SK-N-SH (cell line): ENCODE data around the gene ATP6V1C2. TPM values are rescaled to one million over a fixed set of nuclear protein-coding genes. Genes with fewer than 3 reads are reported as not detected.

Source experiments
- CTCF ChIA-PET: fragments of 300-600, 350-600 bp; formaldehyde crosslinking; extraction: SDS; loops from one replicate; lab custom pipeline; 2021; lab: Yijun Ruan, JAX
- POLR2A ChIA-PET: fragments of 350-600 bp; sonication (Branson Sonifier 250); formaldehyde crosslinking; extraction: SDS; loops from one replicate; lab custom pipeline; 2020; ENCODE audit warnings: antibody characterized with exemption, inconsistent platforms; lab: Yijun Ruan, JAX
- DNase-seq: peaks from one replicate; pipeline ENCODE4 v3.0.0; 2012
- H2AFZ ChIP-seq: fragments of 200-600 bp; sonication (generic); 2 replicates; pipeline ENCODE4 v1.8.1; 2016; ENCODE audit warnings: antibody characterized with exemption, mild to moderate bottlenecking, low read depth
- H3F3A ChIP-seq: fragments of 200-600 bp; sonication (generic); replicated peaks from 2 replicates; pipeline ENCODE3; 2016; ENCODE audit warnings: antibody characterized with exemption, mild to moderate bottlenecking; ENCODE audit not compliant: insufficient read depth
- H3K27ac ChIP-seq, 2 experiments: fragments of 200-500 bp in 1 of 2; fragments of 200-600 bp in 1 of 2; sonication (Bioruptor generic) in 1 of 2; sonication (generic), shearing (Covaris generic) in 1 of 2; 2 replicates each; pipeline versions ENCODE4 v1.5.1 to v1.6.1; 2014 to 2016; ENCODE audit warnings: low read depth in 2 of 2, inconsistent platforms in 1 of 2, low read length in 1 of 2, mild to moderate bottlenecking in 1 of 2, mixed read lengths in 1 of 2
- H3K27me3 ChIP-seq: fragments of 200-600 bp; sonication (generic), shearing (Covaris generic); 2 replicates; pipeline ENCODE4 v1.6.1; 2016; ENCODE audit warnings: mixed run types; ENCODE audit not compliant: insufficient read depth
- H3K36me3 ChIP-seq, 2 experiments: fragments of 200-500 bp in 1 of 2; fragments of 200-600 bp in 1 of 2; sonication (Bioruptor generic) in 1 of 2; sonication (generic) in 1 of 2; replicated peaks in 1 of 2; 2 replicates each; pipeline versions ENCODE3 to v1.5.1; 2014 to 2016; ENCODE audit warnings: low read length in 1 of 2, mild to moderate bottlenecking in 1 of 2; ENCODE audit not compliant: insufficient read depth in 2 of 2, control insufficient read depth in 1 of 2
- H3K4me1 ChIP-seq, 2 experiments: fragments of 200-500 bp in 1 of 2; fragments of 200-600 bp in 1 of 2; sonication (Bioruptor generic) in 1 of 2; sonication (generic), shearing (Covaris generic) in 1 of 2; 2 replicates each; pipeline versions ENCODE4 v1.5.1 to v1.6.1; 2014 to 2016; ENCODE audit warnings: low read depth in 1 of 2, low read length in 1 of 2, mixed run types in 1 of 2; ENCODE audit not compliant: insufficient read depth in 2 of 2, control insufficient read depth in 1 of 2
- H3K4me2 ChIP-seq: fragments of 200-600 bp; sonication (generic), shearing (Covaris generic); 2 replicates; pipeline ENCODE4 v1.6.1; 2017; ENCODE audit warnings: mixed run types
- H3K4me3 ChIP-seq, 2 experiments: fragments of 200-500 bp in 1 of 2; fragments of 200-600 bp in 1 of 2; sonication (Bioruptor generic) in 1 of 2; sonication (generic), shearing (Covaris generic) in 1 of 2; 2 replicates each; pipeline versions ENCODE4 v1.5.1 to v1.8.1; 2014 to 2016; ENCODE audit warnings: low read depth in 2 of 2, inconsistent platforms in 1 of 2, low read length in 1 of 2, mild to moderate bottlenecking in 1 of 2, mixed read lengths in 1 of 2, moderate library complexity in 1 of 2
- H3K79me2 ChIP-seq: fragments of 200-600 bp; sonication (generic); 2 replicates; pipeline ENCODE4 v1.8.1; 2017; ENCODE audit warnings: mild to moderate bottlenecking; ENCODE audit not compliant: insufficient read depth
- H3K9ac ChIP-seq: fragments of 200-600 bp; sonication (generic); 2 replicates; pipeline ENCODE4 v1.6.1; 2017; ENCODE audit warnings: mixed run types
- H3K9me2 ChIP-seq: fragments of 200-600 bp; sonication (generic); 2 replicates; pipeline ENCODE4 v1.6.1; 2017; ENCODE audit warnings: mixed run types
- H3K9me3 ChIP-seq: fragments of 200-600 bp; sonication (generic); 2 replicates; pipeline ENCODE4 v1.6.1; 2017; ENCODE audit warnings: mixed run types, mild to moderate bottlenecking, moderate library complexity
- H4K20me1 ChIP-seq: fragments of 200-600 bp; sonication (generic); 2 replicates; pipeline ENCODE4 v1.6.1; 2017; ENCODE audit warnings: mild to moderate bottlenecking, mixed run types; ENCODE audit not compliant: insufficient read depth
- EZH2phosphoT487 ChIP-seq: fragments of 200-600 bp; sonication (generic); IDR thresholded peaks from 2 replicates; pipeline ENCODE4 v1.6.1; 2017; ENCODE audit warnings: low read depth, mixed run types, mild to moderate bottlenecking, antibody characterized with exemption, moderate library complexity, borderline replicate concordance
- IRF3 ChIP-seq: fragments of 150-350 bp; IDR thresholded peaks from 2 replicates; pipeline ENCODE4 v1.6.1; 2016; ENCODE audit warnings: mild to moderate bottlenecking, low read depth, low read length
- POLR2AphosphoS5 ChIP-seq: IDR thresholded peaks from 2 replicates; pipeline ENCODE4 v1.6.1; 2012; ENCODE audit warnings: low read depth, low read length
- REST ChIP-seq: IDR thresholded peaks from 2 replicates; pipeline ENCODE4 v1.6.1; 2012; ENCODE audit warnings: mild to moderate bottlenecking, low read depth, low read length, moderate library complexity
- SIN3A ChIP-seq: IDR thresholded peaks from 2 replicates; pipeline ENCODE4 v1.6.1; 2012; ENCODE audit warnings: low read depth, mild to moderate bottlenecking, low read length, moderate library complexity, borderline replicate concordance
- SMC3 ChIP-seq: IDR thresholded peaks from 2 replicates; pipeline ENCODE4 v1.6.1; 2012; ENCODE audit warnings: low read depth, low read length, improper control_type of control experiment
- TCF12 ChIP-seq: IDR thresholded peaks from 2 replicates; pipeline ENCODE4 v1.4.0; 2012
- USF2 ChIP-seq: fragments of 150-350 bp; IDR thresholded peaks from 2 replicates; pipeline ENCODE4 v1.6.1; 2017; ENCODE audit warnings: antibody characterized with exemption, low read length, low read depth, borderline replicate concordance
- YY1 ChIP-seq: IDR thresholded peaks from 2 replicates; pipeline ENCODE4 v1.4.0; 2012; ENCODE audit warnings: low read depth, mild to moderate bottlenecking
- WGBS: methylation state at CpG from one replicate; pipeline ENCODE4 v1.1.6; 2017; ENCODE audit warnings: low lambda C conversion rate; 5-methylcytosine and 5-hydroxymethylcytosine counted together
- polyA plus RNA-seq, 3 experiments: library from polyadenylated mRNA; depleted of rRNA; stranded (reverse); fragments of >200 nt; gene quantifications; 2 replicates each; pipeline ENCODE4 v1.2.3, GENCODE V29; 2012
- TF ChIP-seq, protein P1 (sequence below): IDR thresholded peaks from 2 replicates; pipeline ENCODE4 v1.4.0; 2012; ENCODE audit warnings: low read depth, borderline replicate concordance

ATP6V1C2 gene
- polyA plus RNA-seq, 1 of the 3 experiments (the other 2 are of a cell fraction) = 0.12 TPM

GRCh38 chr2:10675131-10675530, 46.3 kb upstream of the ATP6V1C2 start:
- H3K27ac ChIP-seq = no peak overlapping the region
- H2AFZ ChIP-seq = no peak overlapping the region
- no peaks in the 10 kb centered on the region for H3K27me3 ChIP-seq
- no peaks in the 10 kb centered on the region for H3K4me1 ChIP-seq
- peaks cover 14% of the 10 kb centered on the region; the same call in 1 of the 2 replicates for H4K20me1 ChIP-seq
- H3K9me3 ChIP-seq = no peaks in the 10 kb centered on the region
- CTCF ChIA-PET = interaction anchor here (0.7 to 1.8 kb wide), 7 partner anchors 11 to 1188 kb away, joined by 3 to 7 read pairs (median 4); no protein-coding TSS in a partner anchor
- peaks cover 38% of the 10 kb centered on the region for H3K79me2 ChIP-seq
- no peak overlapping the region for H3K4me2 ChIP-seq
- no peak overlapping the region for H3K9ac ChIP-seq
- H3F3A ChIP-seq = peaks cover 12% of the 10 kb centered on the region
- WGBS = 90% methylated on average over 1 of the region's 1 CpG
- TF ChIP-seq, protein P1, sequence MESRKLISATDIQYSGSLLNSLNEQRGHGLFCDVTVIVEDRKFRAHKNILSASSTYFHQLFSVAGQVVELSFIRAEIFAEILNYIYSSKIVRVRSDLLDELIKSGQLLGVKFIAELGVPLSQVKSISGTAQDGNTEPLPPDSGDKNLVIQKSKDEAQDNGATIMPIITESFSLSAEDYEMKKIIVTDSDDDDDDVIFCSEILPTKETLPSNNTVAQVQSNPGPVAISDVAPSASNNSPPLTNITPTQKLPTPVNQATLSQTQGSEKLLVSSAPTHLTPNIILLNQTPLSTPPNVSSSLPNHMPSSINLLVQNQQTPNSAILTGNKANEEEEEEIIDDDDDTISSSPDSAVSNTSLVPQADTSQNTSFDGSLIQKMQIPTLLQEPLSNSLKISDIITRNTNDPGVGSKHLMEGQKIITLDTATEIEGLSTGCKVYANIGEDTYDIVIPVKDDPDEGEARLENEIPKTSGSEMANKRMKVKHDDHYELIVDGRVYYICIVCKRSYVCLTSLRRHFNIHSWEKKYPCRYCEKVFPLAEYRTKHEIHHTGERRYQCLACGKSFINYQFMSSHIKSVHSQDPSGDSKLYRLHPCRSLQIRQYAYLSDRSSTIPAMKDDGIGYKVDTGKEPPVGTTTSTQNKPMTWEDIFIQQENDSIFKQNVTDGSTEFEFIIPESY = no peak
- TF ChIP-seq REST = no peak
- no peak for TF ChIP-seq EZH2phosphoT487
- no peak for TF ChIP-seq POLR2AphosphoS5
- no peak for TF ChIP-seq TCF12
- TF ChIP-seq YY1 = no peak
- no peak for TF ChIP-seq IRF3
- TF ChIP-seq USF2 = no peak
- TF ChIP-seq SMC3 = no peak
- TF ChIP-seq SIN3A = no peak
- no peak for DNase-seq
- H3K4me3 ChIP-seq = no peak overlapping the region
- POLR2A ChIA-PET = interaction anchor here (0.7 kb wide), 1 partner anchor 11 kb away, joined by 3 read pairs; no protein-coding TSS in a partner anchor
- H3K9me2 ChIP-seq = no peaks in the 10 kb centered on the region
- H3K36me3 ChIP-seq = peaks cover 33 to 61% of the 10 kb centered on the region in 2 experiments
